ENCODE results near the gene TRAK2.
A peak's percentile ranks its signal among the peaks of the same experiment; 100 is the strongest.
"Not testable (repeated sequence)": the region's sequence is repeated elsewhere in the genome, so short reads cannot be mapped to it uniquely, and the experiment has no call there.

Gene TRAK2, protein sequence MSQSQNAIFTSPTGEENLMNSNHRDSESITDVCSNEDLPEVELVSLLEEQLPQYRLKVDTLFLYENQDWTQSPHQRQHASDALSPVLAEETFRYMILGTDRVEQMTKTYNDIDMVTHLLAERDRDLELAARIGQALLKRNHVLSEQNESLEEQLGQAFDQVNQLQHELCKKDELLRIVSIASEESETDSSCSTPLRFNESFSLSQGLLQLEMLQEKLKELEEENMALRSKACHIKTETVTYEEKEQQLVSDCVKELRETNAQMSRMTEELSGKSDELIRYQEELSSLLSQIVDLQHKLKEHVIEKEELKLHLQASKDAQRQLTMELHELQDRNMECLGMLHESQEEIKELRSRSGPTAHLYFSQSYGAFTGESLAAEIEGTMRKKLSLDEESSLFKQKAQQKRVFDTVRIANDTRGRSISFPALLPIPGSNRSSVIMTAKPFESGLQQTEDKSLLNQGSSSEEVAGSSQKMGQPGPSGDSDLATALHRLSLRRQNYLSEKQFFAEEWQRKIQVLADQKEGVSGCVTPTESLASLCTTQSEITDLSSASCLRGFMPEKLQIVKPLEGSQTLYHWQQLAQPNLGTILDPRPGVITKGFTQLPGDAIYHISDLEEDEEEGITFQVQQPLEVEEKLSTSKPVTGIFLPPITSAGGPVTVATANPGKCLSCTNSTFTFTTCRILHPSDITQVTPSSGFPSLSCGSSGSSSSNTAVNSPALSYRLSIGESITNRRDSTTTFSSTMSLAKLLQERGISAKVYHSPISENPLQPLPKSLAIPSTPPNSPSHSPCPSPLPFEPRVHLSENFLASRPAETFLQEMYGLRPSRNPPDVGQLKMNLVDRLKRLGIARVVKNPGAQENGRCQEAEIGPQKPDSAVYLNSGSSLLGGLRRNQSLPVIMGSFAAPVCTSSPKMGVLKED

DNA sequence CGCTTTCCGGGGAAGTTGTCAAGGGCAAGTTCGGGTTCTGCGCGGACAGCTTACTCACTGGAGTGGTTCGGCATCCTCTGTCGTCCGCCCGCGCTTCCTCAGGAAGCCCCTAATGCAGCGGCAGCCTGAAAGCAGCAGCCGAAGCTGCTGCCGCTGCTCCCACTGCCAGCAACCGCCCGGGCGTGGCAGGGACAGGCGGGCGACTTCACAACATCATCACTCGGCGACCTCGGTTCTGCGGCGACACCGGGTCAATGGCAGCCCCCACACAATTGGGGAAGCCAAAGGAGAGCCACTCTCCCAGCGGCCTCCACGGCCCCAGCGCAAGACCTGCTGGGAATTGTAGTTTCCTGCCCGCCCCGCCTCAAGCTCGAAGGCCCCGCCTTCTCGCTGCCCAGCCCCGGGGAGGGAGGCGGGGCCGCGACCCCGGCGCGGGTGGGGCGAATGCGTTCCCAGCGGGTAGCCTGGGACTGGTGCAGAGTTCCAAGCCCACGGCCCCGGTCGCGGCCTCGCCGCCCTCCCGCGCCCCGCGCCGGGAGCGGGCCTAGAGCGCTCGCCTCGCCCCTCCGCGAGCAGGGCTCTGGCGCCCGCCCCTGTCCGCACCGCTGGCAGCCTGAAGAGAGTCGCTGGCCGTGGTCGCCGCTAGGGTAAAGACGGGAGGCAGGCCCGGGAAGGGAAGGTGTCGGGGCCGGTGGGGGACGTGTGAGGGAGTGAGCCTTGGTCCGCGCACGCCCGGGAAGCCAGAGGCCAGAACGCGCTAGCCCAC lies at the start of gene TRAK2, which contains the start of gene STRADB:
Gene TRAK2, minus strand, starts transcription at position 167 of the 766 bp plus-strand sequence. CDS start 30,951 bp downstream, outside the sequence.
Gene STRADB, plus strand, starts transcription at position 449 of the 766 bp plus-strand sequence. CDS start 3,101 bp downstream, outside the sequence.
- DNase-seq = peak; percentile 90

GRCh38 chr2:201500534-201500933 lies 49.3 kb upstream of the TRAK2 start:
- DNase-seq = no peak

GRCh38 chr2:201496785-201497184 lies 45.5 kb upstream of the TRAK2 start:
- no peak for DNase-seq

DNA sequence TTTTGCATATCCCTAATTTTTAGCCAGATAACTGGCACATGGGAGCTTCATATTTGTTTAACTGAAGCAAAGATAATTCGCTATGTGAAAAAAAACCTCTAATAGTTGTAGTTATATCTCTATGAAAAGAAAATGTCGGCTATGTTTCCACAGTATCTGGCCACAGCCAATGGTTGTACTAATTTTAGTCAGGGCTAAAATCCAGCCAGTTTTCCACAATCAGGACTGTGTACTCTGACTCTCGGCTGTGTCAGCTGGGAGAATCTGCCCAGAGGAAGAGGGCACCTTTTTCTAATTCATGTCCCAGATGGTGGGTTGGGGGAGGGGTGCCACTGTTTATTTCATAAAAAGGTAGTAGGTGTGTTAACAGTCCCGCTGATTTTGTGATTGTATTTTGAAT lies 39.0 kb upstream of the TRAK2 start:
- DNase-seq = no peak

DNA sequence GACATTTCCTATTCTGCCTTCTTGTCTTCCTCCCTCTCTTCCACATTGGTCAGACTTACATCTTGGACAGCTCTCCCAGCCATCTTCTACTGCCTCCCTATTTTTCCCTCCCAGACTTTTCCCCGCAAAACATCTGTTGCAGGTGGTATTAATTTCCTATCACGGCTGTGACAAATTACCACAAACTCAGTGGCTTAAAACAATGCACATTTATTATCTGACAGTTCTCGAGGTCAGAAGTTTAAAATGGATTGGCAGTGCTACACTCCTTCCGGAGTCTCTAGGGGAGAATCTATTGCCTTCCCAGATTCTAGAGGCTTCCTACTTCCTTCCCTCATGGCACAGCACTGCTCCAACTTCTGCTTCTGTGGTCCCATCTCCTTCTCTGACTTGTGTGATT lies 33.5 kb upstream of the TRAK2 start:
- DNase-seq = no peak

GRCh38 chr2:201483758-201484157 lies 32.5 kb upstream of the TRAK2 start:
- DNase-seq = not testable (repeated sequence)

- no peak for DNase-seq
Observed at GRCh38 chr2:201483342-201483741, 32.1 kb upstream of the TRAK2 start.

DNA sequence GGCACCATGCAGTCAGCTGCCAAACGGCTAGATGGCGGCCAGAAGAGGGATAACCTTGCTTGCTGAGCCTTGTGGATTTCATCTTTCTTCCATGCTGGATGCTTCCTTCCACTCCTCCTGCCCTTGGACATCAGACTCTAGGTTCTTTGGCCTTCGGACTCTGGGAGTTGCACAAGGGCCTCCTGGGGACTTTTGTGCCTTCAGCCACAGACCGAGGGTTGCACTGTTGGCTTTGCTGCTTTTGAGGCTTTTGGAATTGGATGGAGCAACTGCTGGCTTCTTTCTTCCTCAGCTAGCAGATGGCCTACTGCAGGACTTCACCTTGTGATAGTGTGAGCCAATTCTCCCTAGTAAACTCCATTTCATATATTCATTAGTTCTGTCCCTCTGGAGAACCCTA lies 31.3 kb upstream of the TRAK2 start:
- DNase-seq = no peak

DNA sequence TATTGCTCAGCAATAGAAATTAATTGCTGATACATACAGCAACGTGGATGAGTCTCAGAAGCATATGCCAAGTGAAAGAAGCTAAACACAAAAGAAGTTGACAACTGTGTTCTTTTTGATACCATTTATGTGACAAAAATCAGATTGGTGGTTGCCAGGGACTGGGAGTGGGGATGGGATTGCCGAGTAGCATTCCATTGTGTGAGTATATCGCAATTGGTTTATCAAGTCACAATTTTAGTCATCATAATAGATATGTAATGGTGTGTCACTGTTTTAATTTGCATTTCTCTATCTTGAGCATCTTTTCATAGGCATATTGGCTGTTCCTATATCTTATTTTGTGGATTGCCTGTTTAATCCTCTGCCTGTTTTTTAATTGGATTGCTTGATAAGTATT lies 21.2 kb upstream of the TRAK2 start:
- no peak for DNase-seq

DNA sequence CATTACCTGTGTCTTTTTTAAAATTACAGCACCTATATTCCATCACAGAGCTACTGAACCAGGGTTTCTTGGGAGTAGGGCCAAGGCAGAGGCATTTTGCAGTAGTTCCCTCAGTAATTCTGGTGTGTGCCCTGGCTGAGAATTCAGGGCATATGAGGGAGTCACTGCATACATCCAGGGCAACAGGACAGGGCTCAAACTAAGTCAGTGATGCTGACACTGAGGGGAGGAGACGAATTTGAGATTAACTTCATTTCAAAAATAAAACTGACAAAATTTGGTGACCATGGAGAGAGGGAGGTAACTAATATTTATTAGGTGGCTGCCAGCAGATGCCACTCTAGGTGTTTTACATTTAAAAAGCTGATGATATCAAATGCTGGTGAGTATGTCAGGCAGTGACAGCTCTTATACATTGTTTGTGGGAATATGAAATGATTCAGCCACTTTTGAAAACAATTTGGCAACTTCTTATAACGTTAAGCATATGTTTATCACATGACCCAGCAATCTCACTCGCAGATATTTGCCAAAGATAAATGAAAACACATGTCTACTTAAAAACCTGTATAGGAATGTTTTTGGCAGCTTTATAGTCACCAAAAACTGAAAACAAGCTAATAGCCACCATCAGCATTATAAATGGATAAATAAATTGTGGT lies 20.6 kb upstream of the TRAK2 start:
- no peak for DNase-seq

DNA sequence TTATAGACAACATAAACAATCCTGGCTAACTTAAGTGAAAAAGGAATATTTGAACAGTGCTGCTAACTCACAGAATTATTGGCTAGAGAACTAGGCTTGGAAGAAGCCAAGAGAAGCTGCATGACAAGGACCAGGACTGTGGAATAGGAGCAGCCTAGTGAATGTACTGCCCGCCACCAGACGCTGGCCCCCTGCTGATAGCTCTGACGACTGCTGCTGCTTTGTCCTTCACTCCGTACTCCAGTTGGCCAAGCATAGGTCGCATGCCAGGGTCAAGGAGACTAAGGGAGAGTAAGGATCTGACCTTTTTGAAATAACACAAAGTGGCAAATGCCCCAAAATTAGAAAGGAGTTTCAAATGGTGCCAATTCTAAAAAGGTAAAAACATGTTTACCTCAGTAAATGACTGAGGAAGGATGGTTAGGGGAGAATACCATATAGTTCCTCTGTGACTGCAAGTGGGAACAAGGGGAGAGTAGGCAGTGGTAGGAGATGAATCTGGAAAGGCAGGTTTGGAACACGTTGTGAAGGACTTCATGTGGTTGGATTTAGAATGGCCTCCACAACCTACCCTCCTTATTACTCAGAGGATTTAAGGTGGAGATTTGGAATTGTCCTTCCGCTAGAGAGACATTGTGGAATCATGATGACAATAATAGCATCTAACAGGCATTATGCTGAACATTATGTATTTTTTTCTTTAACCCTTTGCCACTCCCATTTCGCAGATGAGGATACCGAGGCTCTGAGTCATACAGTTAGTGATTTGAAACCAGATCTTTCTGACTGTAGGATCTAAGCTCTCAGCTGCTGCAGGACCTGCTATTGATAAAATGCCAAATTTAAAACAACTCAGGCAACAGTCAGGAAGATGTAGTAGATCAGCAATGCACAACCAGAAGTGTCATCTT lies 19.8 kb upstream of the TRAK2 start:
- no peak for DNase-seq

DNA sequence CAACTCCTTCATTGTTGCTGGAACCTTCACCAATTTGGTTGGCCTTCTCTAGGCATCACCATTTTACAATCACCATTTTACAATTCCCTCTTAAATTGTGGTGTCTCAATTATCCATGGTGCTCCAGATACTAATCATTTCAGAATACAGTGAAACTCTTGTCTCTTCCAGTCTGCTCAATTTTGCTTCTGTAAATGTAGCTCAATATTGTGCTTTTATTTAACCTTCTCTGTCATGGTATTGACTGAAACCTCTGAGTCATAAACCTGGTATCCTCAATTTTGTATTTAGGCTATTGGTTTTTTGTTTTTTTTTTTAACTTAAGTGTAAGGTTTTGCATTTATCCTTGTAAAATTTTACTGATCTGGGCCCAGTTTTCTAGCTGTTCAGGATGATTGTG lies 16.4 kb upstream of the TRAK2 start:
- DNase-seq = no peak

- DNase-seq = no peak
Observed at GRCh38 chr2:201466050-201466675, 14.9 kb upstream of the TRAK2 start.

DNA sequence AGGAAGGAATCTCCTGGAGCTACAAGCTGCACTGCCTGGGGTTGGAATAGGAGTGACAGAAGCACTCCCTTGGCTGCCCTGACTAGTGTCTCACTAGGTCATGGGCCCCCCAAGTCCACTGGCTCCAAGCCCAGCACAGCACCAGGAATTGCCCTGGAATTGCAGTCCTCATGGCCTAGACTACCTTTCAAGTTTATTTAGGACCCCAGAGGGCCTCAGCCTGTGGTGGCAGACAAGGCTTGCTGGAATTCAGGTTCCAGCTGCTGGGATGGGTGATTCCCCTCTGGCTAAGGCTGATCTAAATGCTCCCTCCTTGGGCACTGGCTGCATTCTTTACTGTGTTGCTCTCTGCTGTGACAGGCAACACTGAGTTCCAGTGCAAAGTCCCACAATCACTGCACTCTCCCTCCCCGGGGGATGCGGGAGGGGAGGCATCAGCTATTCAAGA lies 14.3 kb upstream of the TRAK2 start:
- DNase-seq = no peak

- no peak for DNase-seq
Observed at GRCh38 chr2:201464547-201464946, 13.3 kb upstream of the TRAK2 start.

DNA sequence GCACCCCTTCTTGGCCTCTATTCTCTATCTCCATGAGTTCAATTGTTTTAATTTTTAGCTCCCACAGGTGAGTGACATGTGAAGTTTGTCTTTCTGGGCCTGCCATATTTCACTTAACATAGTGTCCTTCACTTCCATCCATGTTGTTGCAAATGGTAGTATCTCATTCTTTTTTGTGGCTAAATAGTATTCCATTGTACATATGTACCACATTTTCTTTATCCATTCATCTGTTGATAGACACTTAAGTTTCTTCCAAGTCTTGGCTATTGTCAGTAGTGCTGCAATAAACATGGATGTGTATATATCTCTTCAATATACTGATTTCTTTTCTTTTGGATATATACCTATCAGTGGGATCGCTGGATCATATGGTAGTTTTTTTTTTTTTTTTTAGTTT lies 9.3 kb upstream of the TRAK2 start:
- DNase-seq = no peak

GRCh38 chr2:201458381-201458780 lies 7.1 kb upstream of the TRAK2 start:
- no peak for DNase-seq

GRCh38 chr2:201452922-201453643 lies 1.8 kb upstream of the TRAK2 start:
- no peak for DNase-seq

- DNase-seq = no peak
Observed at GRCh38 chr2:201452058-201452921, 1.0 kb upstream of the TRAK2 start.

Measured in stimulated activated CD4-positive, alpha-beta T cell treated with anti-CD3 and anti-CD28 coated beads, Interleukin-12 subunit alpha, Interleukin-12 subunit beta, amount 100 ng/mL, for 4 hours (primary cell).